Endothelial cell of umbilical vein (primary cell): ENCODE results near the gene NFX1. TPM values are rescaled to one million over a fixed set of nuclear protein-coding genes. Genes with fewer than 3 reads are reported as not detected.

Experiments
- BruUV-seq: library from RNA; stranded (reverse); fragments of 400-500 nt; replicated peaks from 2 replicates; lab custom pipeline; 2021; lab: Mats Ljungman, UMichigan
- CTCF ChIA-PET: fragments of 300-600, 350-600 bp; sonication (Branson Sonifier 250); formaldehyde crosslinking; loops from one replicate; lab custom pipeline; 2021; ENCODE audit warnings: antibody characterized with exemption, inconsistent platforms; lab: Charles Lee
- POLR2A ChIA-PET: fragments of 300-600, 350-600 bp; sonication (Branson Sonifier 250); formaldehyde crosslinking; loops from one replicate; lab custom pipeline; 2021; ENCODE audit warnings: antibody characterized with exemption, inconsistent platforms; lab: Charles Lee
- DNase-seq: peaks from one replicate; pipeline ENCODE4 v3.0.0-alpha.2; 2011; ENCODE audit warnings: low read depth, low spot score
- FAIRE-seq: peaks from 2 replicates; lab custom pipeline; 2011; peaks lifted over from hg19 to GRCh38; lab: Jason Lieb, UNC
- H2AFZ ChIP-seq: 2 replicates; pipeline ENCODE4 v1.6.0; 2012; ENCODE audit warnings: low read depth, low read length, control low read depth, inconsistent platforms
- H3K27ac ChIP-seq: 2 replicates; pipeline ENCODE4 v1.5.1; 2011; ENCODE audit warnings: low read depth, mild to moderate bottlenecking, control low read depth, low read length, moderate library complexity; ENCODE audit not compliant: insufficient read depth
- H3K27me3 ChIP-seq, 2 experiments: 2 replicates each; pipeline versions ENCODE4 v1.6.0 to v1.6.1; 2011; ENCODE audit warnings: low read length in 2 of 2, mixed read lengths in 1 of 2; ENCODE audit not compliant: control insufficient read depth in 2 of 2, insufficient read depth in 2 of 2
- H3K36me3 ChIP-seq, 2 experiments: 2 replicates in 1 of 2; 3 replicates in 1 of 2; pipeline ENCODE4 v1.5.1; 2011; ENCODE audit warnings: low read length in 2 of 2, mild to moderate bottlenecking in 1 of 2, moderate library complexity in 1 of 2; ENCODE audit not compliant: control insufficient read depth in 2 of 2, insufficient read depth in 2 of 2; ENCODE audit errors: extremely low read depth in 1 of 2
- H3K4me1 ChIP-seq: 3 replicates; pipeline ENCODE4 v1.5.1; 2011; ENCODE audit warnings: mild to moderate bottlenecking, low read length; ENCODE audit not compliant: control insufficient read depth, insufficient read depth; ENCODE audit errors: extremely low read depth
- H3K4me2 ChIP-seq: 2 replicates; pipeline ENCODE4 v1.6.1; 2011; ENCODE audit warnings: low read length, control low read depth, mixed read lengths; ENCODE audit not compliant: insufficient read depth
- H3K4me3 ChIP-seq, 3 experiments: fragments of 200-600 bp in 1 of 3; sonication (generic), shearing (Covaris generic) in 1 of 3; replicated peaks in 1 of 3; 2 replicates each; pipeline ENCODE4 v1.5.1; 2011 to 2016; ENCODE audit warnings: control low read depth in 3 of 3, low read length in 3 of 3, mild to moderate bottlenecking in 2 of 3, inconsistent platforms in 1 of 3, low read depth in 1 of 3, moderate library complexity in 1 of 3; ENCODE audit not compliant: insufficient read depth in 1 of 3
- H3K79me2 ChIP-seq: 2 replicates; pipeline ENCODE4 v1.6.0; 2012; ENCODE audit warnings: low read length, inconsistent platforms; ENCODE audit not compliant: control insufficient read depth, insufficient read depth
- H3K9ac ChIP-seq: replicated peaks from 2 replicates; pipeline ENCODE3; 2011; ENCODE audit warnings: low read length, control low read depth; ENCODE audit not compliant: insufficient read depth; ENCODE audit errors: extremely low read depth
- H3K9me1 ChIP-seq: replicated peaks from 3 replicates; pipeline ENCODE4 v1.6.0; 2011; ENCODE audit warnings: mild to moderate bottlenecking, low read length; ENCODE audit not compliant: control insufficient read depth, insufficient read depth; ENCODE audit errors: extremely low read depth
- H3K9me3 ChIP-seq: replicated peaks from 2 replicates; pipeline ENCODE4 v1.5.1; 2012; ENCODE audit warnings: low read length, inconsistent platforms; ENCODE audit not compliant: control insufficient read depth, insufficient read depth
- H4K20me1 ChIP-seq: replicated peaks from 2 replicates; pipeline ENCODE3; 2011; ENCODE audit warnings: mild to moderate bottlenecking, low read length; ENCODE audit not compliant: control insufficient read depth, insufficient read depth; ENCODE audit errors: extremely low read depth
- EZH2 ChIP-seq: IDR thresholded peaks from 2 replicates; pipeline ENCODE4 v1.6.1; 2012; ENCODE audit warnings: borderline replicate concordance, low read depth, mild to moderate bottlenecking, moderate library complexity, low read length, inconsistent platforms; ENCODE audit not compliant: severe bottlenecking
- FOS ChIP-seq: IDR thresholded peaks from 2 replicates; pipeline ENCODE4 v1.6.1; 2011; ENCODE audit warnings: mild to moderate bottlenecking, low read length, moderate library complexity, borderline replicate concordance; ENCODE audit not compliant: insufficient read depth
- GATA2 ChIP-seq: IDR thresholded peaks from 2 replicates; pipeline ENCODE4 v1.7.0; 2011; ENCODE audit warnings: low read depth, mild to moderate bottlenecking, moderate library complexity, mixed read lengths, low read length; ENCODE audit not compliant: insufficient read length, insufficient read depth
- JUN ChIP-seq: IDR thresholded peaks from 2 replicates; pipeline ENCODE4 v1.6.1; 2011; ENCODE audit warnings: borderline replicate concordance, low read depth; ENCODE audit not compliant: insufficient read length, insufficient read depth
- MYC ChIP-seq: IDR thresholded peaks from one replicate; pipeline ENCODE4 v1.6.1; 2011; ENCODE audit warnings: mild to moderate bottlenecking, low read depth, low read length
- POLR2A ChIP-seq: IDR thresholded peaks from 2 replicates; pipeline ENCODE4 v1.6.1; 2012; ENCODE audit warnings: low read depth, mild to moderate bottlenecking, control low read depth, low read length
- POLR2AphosphoS5 ChIP-seq: IDR thresholded peaks from 2 replicates; pipeline ENCODE4 v1.6.1; 2012; ENCODE audit warnings: low read depth, mild to moderate bottlenecking, control low read depth, low read length, moderate library complexity; ENCODE audit not compliant: insufficient read depth
- dilution Hi-C: fragments of 300-500 bp; cut with MboI; formaldehyde crosslinking; loops from one replicate; pipeline ENCODE4 v1.15.0; 2019; ENCODE audit warnings: low sequenced_read_pairs; ENCODE audit not compliant: extremely low pct_ligation_motif_present
- intact Hi-C: fragments of 100-400 bp; cut with micrococcal nuclease; formaldehyde crosslinking; loops from one replicate; pipeline ENCODE4 v1.10.0; 2022
- polyA plus RNA-seq, 4 experiments: library from polyadenylated mRNA; depleted of rRNA in 3 of 4; stranded (reverse) in 3 of 4; unstranded in 1 of 4; fragments of >200 nt; gene quantifications; 2 replicates each; pipeline versions ENCODE4 v1.2.1 to v1.2.3, GENCODE V29; 2011 to 2012; ENCODE audit warnings: missing spikeins in 1 of 4
- total RNA-seq: library from RNA; stranded (reverse); gene quantifications from 2 replicates; pipeline ENCODE4 v1.2.3, GENCODE V29; 2021
- TF ChIP-seq, protein P1 (sequence below): IDR thresholded peaks from 2 replicates; pipeline ENCODE4 v1.6.1; 2011; ENCODE audit not compliant: insufficient read depth, insufficient read length
- TF ChIP-seq, protein P2 (sequence below), 2 donors: IDR thresholded peaks; 1 replicate in 1 of 2; 2 replicates in 1 of 2; pipeline ENCODE4 v1.5.1; 2011; ENCODE audit warnings: low read length in 2 of 2, mild to moderate bottlenecking in 2 of 2, moderate library complexity in 2 of 2, control low read depth in 1 of 2, inconsistent platforms in 1 of 2, low read depth in 1 of 2; ENCODE audit not compliant: insufficient read depth in 1 of 2; ENCODE audit errors: extremely low read depth in 1 of 2

Gene NFX1
- total and polyA plus RNA-seq, 2 donors (not counting 3 experiments of a cell fraction or from before 2014, with no cell fraction given) = 19.3 to 21.7 TPM

DNA sequence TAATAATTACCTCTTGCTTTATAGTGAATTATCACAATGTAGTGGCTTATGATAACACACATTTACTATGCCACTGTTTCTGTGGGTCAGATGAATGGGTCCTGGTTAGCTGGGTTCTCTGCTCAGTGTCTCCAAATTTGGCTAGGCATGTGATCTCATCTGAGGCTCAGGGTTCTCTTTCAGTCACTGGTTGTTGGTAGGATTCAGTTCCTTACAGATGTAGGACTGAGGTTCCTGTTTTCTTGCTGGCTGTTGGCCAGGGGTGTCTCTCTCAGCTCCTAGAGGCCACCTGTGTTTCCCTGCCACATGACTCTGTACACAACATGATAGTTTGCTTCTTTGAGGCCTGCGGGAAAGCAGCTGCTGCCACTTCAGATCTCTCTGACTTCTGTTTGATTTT lies 7.1 kb downstream of the NFX1 start:
- H3K4me1 ChIP-seq = peaks cover 2% of the 10 kb centered on the region
- no peak overlapping the region for H3K4me3 ChIP-seq
- H3K36me3 ChIP-seq = peaks cover 11 to 20% of the 10 kb centered on the region in 2 experiments
- dilution Hi-C loops = no loop called here
- DNase-seq (peak; percentile 40), FAIRE-seq (no peak)
- CTCF ChIA-PET = interaction anchor here (1.1 to 1.7 kb wide), 3 partner anchors 78 to 170 kb away, joined by 4 to 5 read pairs (median 5); no protein-coding TSS in a partner anchor
- H3K9me3 ChIP-seq = no peaks in the 10 kb centered on the region
- no peak overlapping the region for H3K27ac ChIP-seq
- H4K20me1 ChIP-seq = no peaks in the 10 kb centered on the region
- no peaks in the 10 kb centered on the region for H3K9me1 ChIP-seq
- no peak overlapping the region for H2AFZ ChIP-seq
- intact Hi-C loops = no loop called here
- no TSS peak for BruUV-seq
- POLR2A ChIA-PET = no interaction called here
- H3K27me3 ChIP-seq = no peaks in the 10 kb centered on the region
- no peak overlapping the region for H3K9ac ChIP-seq
- peaks cover 49% of the 10 kb centered on the region for H3K79me2 ChIP-seq
- H3K4me2 ChIP-seq = no peak overlapping the region
- no peak for TF ChIP-seq GATA2
- TF ChIP-seq FOS = no peak
- no peak for TF ChIP-seq POLR2A
- TF ChIP-seq, protein P1, sequence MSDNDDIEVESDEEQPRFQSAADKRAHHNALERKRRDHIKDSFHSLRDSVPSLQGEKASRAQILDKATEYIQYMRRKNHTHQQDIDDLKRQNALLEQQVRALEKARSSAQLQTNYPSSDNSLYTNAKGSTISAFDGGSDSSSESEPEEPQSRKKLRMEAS = no peak
- TF ChIP-seq JUN = no peak
- TF ChIP-seq, protein P2, sequence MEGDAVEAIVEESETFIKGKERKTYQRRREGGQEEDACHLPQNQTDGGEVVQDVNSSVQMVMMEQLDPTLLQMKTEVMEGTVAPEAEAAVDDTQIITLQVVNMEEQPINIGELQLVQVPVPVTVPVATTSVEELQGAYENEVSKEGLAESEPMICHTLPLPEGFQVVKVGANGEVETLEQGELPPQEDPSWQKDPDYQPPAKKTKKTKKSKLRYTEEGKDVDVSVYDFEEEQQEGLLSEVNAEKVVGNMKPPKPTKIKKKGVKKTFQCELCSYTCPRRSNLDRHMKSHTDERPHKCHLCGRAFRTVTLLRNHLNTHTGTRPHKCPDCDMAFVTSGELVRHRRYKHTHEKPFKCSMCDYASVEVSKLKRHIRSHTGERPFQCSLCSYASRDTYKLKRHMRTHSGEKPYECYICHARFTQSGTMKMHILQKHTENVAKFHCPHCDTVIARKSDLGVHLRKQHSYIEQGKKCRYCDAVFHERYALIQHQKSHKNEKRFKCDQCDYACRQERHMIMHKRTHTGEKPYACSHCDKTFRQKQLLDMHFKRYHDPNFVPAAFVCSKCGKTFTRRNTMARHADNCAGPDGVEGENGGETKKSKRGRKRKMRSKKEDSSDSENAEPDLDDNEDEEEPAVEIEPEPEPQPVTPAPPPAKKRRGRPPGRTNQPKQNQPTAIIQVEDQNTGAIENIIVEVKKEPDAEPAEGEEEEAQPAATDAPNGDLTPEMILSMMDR (IDR thresholded peaks at IDR 0.05; ENCODE audit: extremely low read depth in 1 of 2, insufficient read depth in 1 of 2, low read depth in 1 of 2, low read length in 2 of 2) = no peak
- TF ChIP-seq EZH2 = no peak
- no peak for TF ChIP-seq POLR2AphosphoS5
- no peak for TF ChIP-seq MYC
